ENCODE data around the gene FAN1.
"Not testable (repeated sequence)": the region's sequence is repeated elsewhere in the genome, so short reads cannot be mapped to it uniquely, and the experiment has no call there.

FAN1 gene

GRCh38 chr15:30903497-30904187, at the start of gene FAN1:
FAN1 (plus strand) TSS chr15:30903915; CDS start chr15:30904664, 749 bp downstream.
- H3K4me3 ChIP-seq (ENCODE audit: low read depth, low read length): peak within 1 kb of the TSS; percentile 88
- no peaks in the 10 kb centered on the region for H3K9me3 ChIP-seq (ENCODE audit: control insufficient read depth, insufficient read depth, low read depth, low read length)
- no peaks in the 10 kb centered on the region for H3K4me1 ChIP-seq (ENCODE audit: control insufficient read depth, insufficient read depth, low read length)
- peaks cover 9% of the 10 kb centered on the region for H3K36me3 ChIP-seq (ENCODE audit: control insufficient read depth, insufficient read depth, low read length)
- no peaks in the 10 kb centered on the region for H3K27me3 ChIP-seq (ENCODE audit: control insufficient read depth, insufficient read depth, low read length)
- no peak within 1 kb of the TSS; the same call in 1 of the 2 replicates for H3K27ac ChIP-seq (ENCODE audit: low read depth, low read length)
- peak within 1 kb of the TSS; percentile 78 for H3K9ac ChIP-seq (ENCODE audit: low read length)

- peaks cover 3% of the 10 kb centered on the region; the same call in 1 of the 2 replicates for H3K9me3 ChIP-seq (ENCODE audit: control insufficient read depth, insufficient read depth, low read depth, low read length)
- no peaks in the 10 kb centered on the region for H3K27me3 ChIP-seq (ENCODE audit: control insufficient read depth, insufficient read depth, low read length)
- H3K9ac ChIP-seq (ENCODE audit: low read length): no peak overlapping the region
- no peaks in the 10 kb centered on the region for H3K4me1 ChIP-seq (ENCODE audit: control insufficient read depth, insufficient read depth, low read length)
- H3K4me3 ChIP-seq (ENCODE audit: low read depth, low read length): no peak overlapping the region
- H3K36me3 ChIP-seq (ENCODE audit: control insufficient read depth, insufficient read depth, low read length): no peaks in the 10 kb centered on the region
- H3K27ac ChIP-seq (ENCODE audit: low read depth, low read length): no peak overlapping the region
Observed at GRCh38 chr15:30859091-30859874, 44.4 kb upstream of the FAN1 start.

- Histone ChIP-seq H3K9ac (ENCODE audit: low read length) (no peak overlapping the region), H3K9me3 (ENCODE audit: control insufficient read depth, insufficient read depth, low read depth, low read length) (no peaks in the 10 kb centered on the region), H3K4me3 (ENCODE audit: low read depth, low read length) (no peak overlapping the region), H3K27me3 (ENCODE audit: control insufficient read depth, insufficient read depth, low read length) (no peaks in the 10 kb centered on the region), H3K4me1 (ENCODE audit: control insufficient read depth, insufficient read depth, low read length) (no peaks in the 10 kb centered on the region), H3K36me3 (ENCODE audit: control insufficient read depth, insufficient read depth, low read length) (no peaks in the 10 kb centered on the region), H3K27ac (ENCODE audit: low read depth, low read length) (no peak overlapping the region)
Observed at GRCh38 chr15:30865257-30865656, 38.5 kb upstream of the FAN1 start.

- Histone ChIP-seq H3K27me3 (ENCODE audit: control insufficient read depth, insufficient read depth, low read length) (no peaks in the 10 kb centered on the region), H3K9me3 (ENCODE audit: control insufficient read depth, insufficient read depth, low read depth, low read length) (no peaks in the 10 kb centered on the region), H3K4me1 (ENCODE audit: control insufficient read depth, insufficient read depth, low read length) (no peaks in the 10 kb centered on the region), H3K9ac (ENCODE audit: low read length) (no peak overlapping the region), H3K4me3 (ENCODE audit: low read depth, low read length) (no peak overlapping the region), H3K36me3 (ENCODE audit: control insufficient read depth, insufficient read depth, low read length) (no peaks in the 10 kb centered on the region), H3K27ac (ENCODE audit: low read depth, low read length) (no peak overlapping the region)
Observed at GRCh38 chr15:30870681-30871080, 33.0 kb upstream of the FAN1 start.

GRCh38 chr15:30872341-30872748, 31.4 kb upstream of the FAN1 start:
- Histone ChIP-seq H3K27ac (ENCODE audit: low read depth, low read length) (no peak overlapping the region), H3K27me3 (ENCODE audit: control insufficient read depth, insufficient read depth, low read length) (no peaks in the 10 kb centered on the region), H3K4me1 (ENCODE audit: control insufficient read depth, insufficient read depth, low read length) (no peaks in the 10 kb centered on the region), H3K9ac (ENCODE audit: low read length) (no peak overlapping the region), H3K4me3 (ENCODE audit: low read depth, low read length) (no peak overlapping the region), H3K36me3 (ENCODE audit: control insufficient read depth, insufficient read depth, low read length) (no peaks in the 10 kb centered on the region), H3K9me3 (ENCODE audit: control insufficient read depth, insufficient read depth, low read depth, low read length) (no peaks in the 10 kb centered on the region)

GRCh38 chr15:30877070-30877469, 26.6 kb upstream of the FAN1 start:
- Histone ChIP-seq H3K27ac (ENCODE audit: low read depth, low read length) (no peak overlapping the region), H3K9me3 (ENCODE audit: control insufficient read depth, insufficient read depth, low read depth, low read length) (no peaks in the 10 kb centered on the region), H3K36me3 (ENCODE audit: control insufficient read depth, insufficient read depth, low read length) (no peaks in the 10 kb centered on the region), H3K27me3 (ENCODE audit: control insufficient read depth, insufficient read depth, low read length) (no peaks in the 10 kb centered on the region), H3K4me3 (ENCODE audit: low read depth, low read length) (no peak overlapping the region), H3K9ac (ENCODE audit: low read length) (no peak overlapping the region), H3K4me1 (ENCODE audit: control insufficient read depth, insufficient read depth, low read length) (no peaks in the 10 kb centered on the region)

- Histone ChIP-seq H3K27ac (ENCODE audit: low read depth, low read length) (no peak overlapping the region), H3K4me1 (ENCODE audit: control insufficient read depth, insufficient read depth, low read length) (no peaks in the 10 kb centered on the region), H3K36me3 (ENCODE audit: control insufficient read depth, insufficient read depth, low read length) (no peaks in the 10 kb centered on the region), H3K4me3 (ENCODE audit: low read depth, low read length) (no peak overlapping the region), H3K27me3 (ENCODE audit: control insufficient read depth, insufficient read depth, low read length) (no peaks in the 10 kb centered on the region), H3K9me3 (ENCODE audit: control insufficient read depth, insufficient read depth, low read depth, low read length) (no peaks in the 10 kb centered on the region), H3K9ac (ENCODE audit: low read length) (no peak overlapping the region)
Observed at GRCh38 chr15:30878515-30878914, 25.2 kb upstream of the FAN1 start.

GRCh38 chr15:30882849-30883433, 20.8 kb upstream of the FAN1 start:
- Histone ChIP-seq H3K27ac (ENCODE audit: low read depth, low read length) (no peak overlapping the region), H3K4me3 (ENCODE audit: low read depth, low read length) (no peak overlapping the region)

GRCh38 chr15:30883666-30884065, 20.0 kb upstream of the FAN1 start:
- H3K9ac ChIP-seq (ENCODE audit: low read length); H3K4me3 ChIP-seq (ENCODE audit: low read depth, low read length); H3K27me3 ChIP-seq (ENCODE audit: control insufficient read depth, insufficient read depth, low read length); H3K27ac ChIP-seq (ENCODE audit: low read depth, low read length); H3K4me1 ChIP-seq (ENCODE audit: control insufficient read depth, insufficient read depth, low read length); H3K9me3 ChIP-seq (ENCODE audit: control insufficient read depth, insufficient read depth, low read depth, low read length); H3K36me3 ChIP-seq (ENCODE audit: control insufficient read depth, insufficient read depth, low read length): not testable (repeated sequence)

More at GRCh38 chr15:30882849-30883433, 20.8 kb upstream of the FAN1 start:
- Histone ChIP-seq H3K9me3 (ENCODE audit: control insufficient read depth, insufficient read depth, low read depth, low read length) (no peaks in the 10 kb centered on the region), H3K9ac (ENCODE audit: low read length) (no peak overlapping the region), H3K27me3 (ENCODE audit: control insufficient read depth, insufficient read depth, low read length) (no peaks in the 10 kb centered on the region), H3K4me1 (ENCODE audit: control insufficient read depth, insufficient read depth, low read length) (no peaks in the 10 kb centered on the region), H3K36me3 (ENCODE audit: control insufficient read depth, insufficient read depth, low read length) (no peaks in the 10 kb centered on the region)

- Histone ChIP-seq H3K27ac (ENCODE audit: low read depth, low read length) (no peak overlapping the region), H3K9ac (ENCODE audit: low read length) (no peak overlapping the region), H3K27me3 (ENCODE audit: control insufficient read depth, insufficient read depth, low read length) (no peaks in the 10 kb centered on the region), H3K9me3 (ENCODE audit: control insufficient read depth, insufficient read depth, low read depth, low read length) (no peaks in the 10 kb centered on the region), H3K4me3 (ENCODE audit: low read depth, low read length) (no peak overlapping the region), H3K4me1 (ENCODE audit: control insufficient read depth, insufficient read depth, low read length) (no peaks in the 10 kb centered on the region), H3K36me3 (ENCODE audit: control insufficient read depth, insufficient read depth, low read length) (no peaks in the 10 kb centered on the region)
Observed at GRCh38 chr15:30885814-30886213, 17.9 kb upstream of the FAN1 start.

GRCh38 chr15:30889196-30889595, 14.5 kb upstream of the FAN1 start:
- no peaks in the 10 kb centered on the region for H3K4me1 ChIP-seq (ENCODE audit: control insufficient read depth, insufficient read depth, low read length)
- H3K9ac ChIP-seq (ENCODE audit: low read length): no peak overlapping the region
- H3K27ac ChIP-seq (ENCODE audit: low read depth, low read length): no peak overlapping the region
- no peaks in the 10 kb centered on the region for H3K9me3 ChIP-seq (ENCODE audit: control insufficient read depth, insufficient read depth, low read depth, low read length)
- no peaks in the 10 kb centered on the region for H3K27me3 ChIP-seq (ENCODE audit: control insufficient read depth, insufficient read depth, low read length)
- H3K36me3 ChIP-seq (ENCODE audit: control insufficient read depth, insufficient read depth, low read length): no peaks in the 10 kb centered on the region
- no peak overlapping the region for H3K4me3 ChIP-seq (ENCODE audit: low read depth, low read length)

Measured in HUES6 (cell line).